GM21360 (cell line): ENCODE measurements around the gene RADIL.
A peak's percentile ranks its signal among the peaks of the same experiment; 100 is the strongest.

Experiments
- ATAC-seq: cut with Tn5 transposase; IDR thresholded peaks from one replicate; pipeline ENCODE4 v1.9.1; 2021; ENCODE audit warnings: mild to moderate bottlenecking, moderate library complexity; ENCODE audit not compliant: unreplicated experiment

The RADIL gene

DNA sequence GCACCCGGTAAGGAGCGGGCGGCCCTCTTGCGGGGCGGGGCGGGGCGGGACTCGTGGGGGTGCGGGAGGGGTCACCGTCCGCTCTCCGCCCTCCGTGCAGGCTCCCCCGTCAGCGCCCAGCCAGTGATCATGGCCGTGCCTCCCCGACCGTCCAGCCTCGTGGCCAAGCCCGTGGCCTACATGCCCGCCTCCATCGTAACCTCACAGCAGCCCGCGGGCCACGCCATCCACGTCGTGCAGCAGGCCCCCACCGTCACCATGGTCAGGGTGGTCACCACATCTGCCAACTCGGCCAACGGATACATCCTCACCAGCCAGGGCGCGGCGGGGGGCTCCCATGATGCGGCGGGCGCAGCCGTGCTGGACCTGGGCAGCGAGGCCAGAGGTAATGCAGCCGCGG is 124.3 kb downstream of the RADIL start:
- no peak for ATAC-seq

DNA sequence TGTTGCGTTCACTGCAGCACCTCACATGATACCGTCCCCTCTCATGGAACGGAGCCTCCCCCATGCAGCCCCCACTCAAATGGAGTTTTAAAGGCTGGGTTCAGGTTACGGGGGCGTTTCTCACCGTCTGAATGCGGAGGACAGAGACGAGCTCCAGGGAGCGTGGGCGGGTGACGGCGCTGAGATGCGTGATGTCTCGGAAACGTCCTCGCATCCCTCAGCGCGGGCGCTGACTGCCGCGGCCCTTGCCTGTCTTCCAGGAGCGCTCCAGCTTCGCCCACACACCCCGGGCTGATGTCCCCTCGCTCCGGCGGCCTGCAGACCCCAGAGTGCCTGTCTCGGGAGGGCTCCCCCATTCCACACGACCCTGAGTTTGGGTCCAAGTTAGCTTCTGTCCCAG is 124.7 kb downstream of the RADIL start:
- no peak for ATAC-seq

DNA sequence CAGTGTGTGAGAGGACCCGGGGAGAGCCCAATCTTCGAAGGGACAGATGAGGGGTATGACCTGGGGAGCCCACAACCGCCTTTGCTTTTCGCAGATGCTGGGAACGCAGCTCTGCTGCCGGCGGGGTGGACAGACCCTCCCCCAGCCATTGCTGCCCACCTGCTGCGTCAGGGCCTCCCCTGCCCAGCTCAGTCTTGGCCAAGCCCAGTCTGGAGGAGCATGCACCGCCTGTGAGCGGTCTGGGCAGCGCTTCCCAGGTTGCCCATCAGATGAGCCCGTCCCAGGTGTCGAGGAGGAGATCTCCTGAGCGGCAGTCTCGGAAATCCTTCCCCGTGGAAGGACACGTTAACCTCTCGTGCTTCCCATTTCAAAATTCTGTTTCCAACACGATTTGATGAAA is 125.4 kb downstream of the RADIL start:
- no peak for ATAC-seq

- no peak for ATAC-seq
Observed at GRCh38 chr7:4755045-4755444, 128.5 kb downstream of the RADIL start.

GRCh38 chr7:4754433-4755010 is 129.0 kb downstream of the RADIL start:
- ATAC-seq = no peak

DNA sequence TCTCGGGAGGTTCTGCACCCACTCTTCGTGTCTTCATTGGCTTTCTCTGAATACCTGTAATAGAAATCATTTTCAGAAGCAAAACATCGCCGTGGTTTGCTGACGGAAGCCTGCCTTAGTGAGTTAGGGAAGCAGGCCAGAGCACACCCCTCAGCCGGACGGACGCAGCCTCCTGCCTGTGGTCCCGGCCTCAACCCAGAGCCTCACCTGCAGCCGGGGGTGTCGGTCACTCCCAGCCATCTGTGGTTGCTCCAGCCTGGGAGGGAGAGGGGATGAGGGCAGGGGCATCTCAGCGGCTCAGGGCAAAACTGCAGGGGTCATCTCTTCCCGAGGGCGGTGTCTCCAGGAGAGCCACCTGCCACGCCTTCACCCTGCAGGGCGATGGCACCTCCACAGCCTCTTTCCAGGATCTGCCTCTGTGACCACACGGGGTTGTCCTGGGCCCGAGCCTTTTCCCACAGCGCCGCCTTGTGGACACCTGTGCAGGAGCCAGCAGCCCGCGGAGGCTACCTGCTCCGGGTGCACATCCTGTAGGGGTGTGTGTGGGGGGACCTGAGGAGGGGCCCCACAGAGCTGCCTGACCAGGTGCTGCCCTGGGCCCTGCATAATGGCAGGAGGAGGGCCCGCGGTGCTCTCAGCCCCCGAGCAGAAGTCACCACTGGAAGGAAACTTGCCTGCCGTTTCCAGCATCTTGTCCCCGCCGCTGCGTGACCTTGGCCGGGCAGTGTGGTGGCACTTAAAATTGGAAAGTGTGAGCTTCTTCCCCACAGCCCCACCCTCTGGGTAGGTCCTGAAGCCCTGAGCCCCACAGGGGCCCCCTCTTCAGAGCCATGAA is 129.7 kb downstream of the RADIL start:
- peak; percentile 82 for ATAC-seq

- no peak for ATAC-seq
Observed at GRCh38 chr7:4751398-4751947, 132.0 kb downstream of the RADIL start.

DNA sequence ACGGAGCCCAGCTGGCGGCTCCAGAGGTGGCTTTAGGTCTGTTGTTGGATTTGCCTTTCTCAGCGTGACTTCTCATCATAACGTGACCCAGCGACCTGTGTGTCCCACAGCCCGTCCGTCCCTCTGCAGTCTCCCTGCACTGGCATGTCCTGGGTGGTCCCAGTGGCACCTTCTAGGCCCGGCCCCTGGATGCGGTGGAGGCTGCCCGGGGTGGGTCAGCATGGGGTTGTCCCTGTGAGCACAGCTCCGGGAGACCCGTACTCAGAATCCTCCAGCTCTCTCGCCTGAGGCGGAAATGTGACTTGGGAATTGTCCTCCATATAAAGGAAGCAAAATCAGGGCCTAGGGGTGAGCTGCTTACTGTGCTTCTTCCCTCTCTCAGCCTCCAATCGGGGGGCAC is 133.7 kb downstream of the RADIL start:
- no peak for ATAC-seq

GRCh38 chr7:4749363-4749762 is 134.2 kb downstream of the RADIL start:
- no peak for ATAC-seq
